Gastroesophageal sphincter (tissue), 3 donors: ENCODE data around the gene JAM3.

ENCODE experiments used
- POLR2AphosphoS5 ChIP-seq: sonication (generic); formaldehyde crosslinking; IDR thresholded peaks from one replicate; pipeline ENCODE4 v1.6.1; 2017; ENCODE audit warnings: antibody characterized with exemption
- TF ChIP-seq, protein P1 (sequence below), 4 experiments: fragments of 200-600 bp in 2 of 4; fragments of 450-650 bp in 2 of 4; sonication (generic) in 1 of 4; IDR thresholded peaks; one replicate each; pipeline ENCODE4 v1.5.1; 2017 to 2019; ENCODE audit warnings: antibody characterized with exemption in 4 of 4, mild to moderate bottlenecking in 2 of 4, moderate library complexity in 2 of 4

DNA sequence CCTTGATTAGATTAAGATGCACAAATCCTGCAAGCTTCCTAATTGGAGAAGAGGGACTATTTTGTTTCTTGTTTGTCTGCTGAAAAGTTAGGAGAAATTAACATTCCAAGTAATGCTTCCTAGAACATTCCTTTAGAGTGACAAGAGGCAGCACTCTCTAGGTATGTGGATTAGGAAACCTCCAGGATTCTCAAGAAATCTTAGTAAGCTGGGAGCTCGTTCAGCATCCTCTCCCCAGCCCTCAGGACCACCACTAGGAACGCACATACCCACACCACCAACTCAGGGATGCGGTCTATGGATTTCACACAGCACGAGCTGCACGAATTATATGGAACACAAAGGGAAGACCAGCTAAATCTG is 102.0 kb downstream of the JAM3 start:
- TF ChIP-seq, protein P1, sequence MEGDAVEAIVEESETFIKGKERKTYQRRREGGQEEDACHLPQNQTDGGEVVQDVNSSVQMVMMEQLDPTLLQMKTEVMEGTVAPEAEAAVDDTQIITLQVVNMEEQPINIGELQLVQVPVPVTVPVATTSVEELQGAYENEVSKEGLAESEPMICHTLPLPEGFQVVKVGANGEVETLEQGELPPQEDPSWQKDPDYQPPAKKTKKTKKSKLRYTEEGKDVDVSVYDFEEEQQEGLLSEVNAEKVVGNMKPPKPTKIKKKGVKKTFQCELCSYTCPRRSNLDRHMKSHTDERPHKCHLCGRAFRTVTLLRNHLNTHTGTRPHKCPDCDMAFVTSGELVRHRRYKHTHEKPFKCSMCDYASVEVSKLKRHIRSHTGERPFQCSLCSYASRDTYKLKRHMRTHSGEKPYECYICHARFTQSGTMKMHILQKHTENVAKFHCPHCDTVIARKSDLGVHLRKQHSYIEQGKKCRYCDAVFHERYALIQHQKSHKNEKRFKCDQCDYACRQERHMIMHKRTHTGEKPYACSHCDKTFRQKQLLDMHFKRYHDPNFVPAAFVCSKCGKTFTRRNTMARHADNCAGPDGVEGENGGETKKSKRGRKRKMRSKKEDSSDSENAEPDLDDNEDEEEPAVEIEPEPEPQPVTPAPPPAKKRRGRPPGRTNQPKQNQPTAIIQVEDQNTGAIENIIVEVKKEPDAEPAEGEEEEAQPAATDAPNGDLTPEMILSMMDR (IDR thresholded peaks at IDR 0.05): no peak
- no peak for TF ChIP-seq POLR2AphosphoS5
